GM18519 (cell line): ENCODE results near the gene CTNNA3.

Source experiments
- ATAC-seq: cut with Tn5 transposase; IDR thresholded peaks from one replicate; pipeline ENCODE4 v1.9.1; 2021; ENCODE audit warnings: mild to moderate bottlenecking, moderate library complexity; ENCODE audit not compliant: unreplicated experiment, low FRiP score

The CTNNA3 gene

GRCh38 chr10:66218981-66219587 lies 1476.9 kb downstream of the CTNNA3 start:
- no peak for ATAC-seq

GRCh38 chr10:66218289-66218688 lies 1477.7 kb downstream of the CTNNA3 start:
- ATAC-seq = no peak

- ATAC-seq = no peak
Measured at GRCh38 chr10:66215920-66216319, 1480.1 kb downstream of the CTNNA3 start.

GRCh38 chr10:66214721-66215404 lies 1481.1 kb downstream of the CTNNA3 start:
- ATAC-seq = no peak

GRCh38 chr10:66209025-66209424 lies 1487.0 kb downstream of the CTNNA3 start:
- ATAC-seq = no peak

GRCh38 chr10:66204838-66205237 lies 1491.2 kb downstream of the CTNNA3 start:
- ATAC-seq = no peak

GRCh38 chr10:66202101-66202500 lies 1493.9 kb downstream of the CTNNA3 start:
- ATAC-seq = no peak

- ATAC-seq = no peak
Measured at GRCh38 chr10:66192162-66192831, 1503.7 kb downstream of the CTNNA3 start.

GRCh38 chr10:66190413-66190812 lies 1505.6 kb downstream of the CTNNA3 start:
- no peak for ATAC-seq

GRCh38 chr10:66189271-66189670 lies 1506.7 kb downstream of the CTNNA3 start:
- ATAC-seq = no peak

GRCh38 chr10:66187053-66187733 lies 1508.8 kb downstream of the CTNNA3 start:
- no peak for ATAC-seq

- no peak for ATAC-seq
Measured at GRCh38 chr10:66183028-66183427, 1513.0 kb downstream of the CTNNA3 start.

- peak; percentile 91 for ATAC-seq
Measured at GRCh38 chr10:66180581-66181318, 1515.2 kb downstream of the CTNNA3 start.

- no peak for ATAC-seq
Measured at GRCh38 chr10:66180021-66180420, 1516.0 kb downstream of the CTNNA3 start.

- ATAC-seq = no peak
Measured at GRCh38 chr10:66176772-66177171, 1519.2 kb downstream of the CTNNA3 start.

GRCh38 chr10:66167816-66168215 lies 1528.2 kb downstream of the CTNNA3 start:
- ATAC-seq = no peak

- ATAC-seq = no peak
Measured at GRCh38 chr10:66162560-66163143, 1533.3 kb downstream of the CTNNA3 start.

- no peak for ATAC-seq
Measured at GRCh38 chr10:66151346-66151745, 1544.6 kb downstream of the CTNNA3 start.

- no peak for ATAC-seq
Measured at GRCh38 chr10:66148312-66148711, 1547.7 kb downstream of the CTNNA3 start.

GRCh38 chr10:66144016-66144415 lies 1552.0 kb downstream of the CTNNA3 start:
- no peak for ATAC-seq
